ENCODE measurements around the gene RAVER1. TPM values are rescaled to one million over a fixed set of nuclear protein-coding genes. Genes with fewer than 3 reads are reported as not detected.

Gene RAVER1
- total and polyA plus RNA-seq, 2 of the 13 experiments (the other 11 are each of a cell fraction or from before 2014, with no cell fraction given) = 3.6 to 7.9 TPM

DNA sequence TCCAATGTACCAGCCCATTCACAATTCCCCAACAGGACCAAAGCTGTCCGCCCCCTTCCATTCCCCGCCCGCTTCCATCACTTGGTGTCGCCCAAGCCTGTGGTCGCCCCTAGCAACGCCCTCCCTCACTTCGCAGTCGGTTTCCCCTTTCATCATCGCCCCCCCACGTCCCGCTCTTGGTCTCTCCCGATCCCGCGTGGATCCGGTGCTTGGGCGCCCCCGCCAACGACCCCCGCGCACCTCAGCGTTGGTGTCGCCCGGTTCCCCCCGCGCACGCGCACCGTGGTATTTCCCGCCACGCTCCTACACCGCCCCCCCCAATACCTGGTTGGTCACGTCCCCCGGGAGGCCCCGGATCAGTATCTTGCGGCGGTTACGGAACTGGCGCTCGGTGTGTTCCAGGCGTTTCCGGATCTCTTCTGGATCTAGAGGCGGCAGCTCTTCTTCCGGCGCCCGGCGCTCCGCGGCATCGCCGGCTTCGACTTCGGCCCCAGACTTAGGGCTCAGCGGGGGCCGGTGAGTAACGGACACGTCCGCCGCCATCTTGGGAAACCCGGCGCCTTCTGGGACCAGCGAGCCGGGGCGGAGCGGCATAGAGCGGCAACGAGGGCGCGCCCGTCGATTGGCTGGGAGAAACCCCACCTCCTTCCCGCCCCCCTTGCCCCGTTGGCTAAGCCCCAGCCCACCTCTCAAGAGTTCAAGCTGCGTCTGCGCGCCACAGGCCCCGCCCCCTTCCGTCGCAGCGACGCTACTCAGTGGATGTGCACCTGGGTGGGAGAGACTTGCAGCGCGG, at the start of gene RAVER1 (continued):
- TF ChIP-seq GLI4 (CRISPR knock-in tag; IDR thresholded peaks at IDR 0.05; ENCODE audit: borderline replicate concordance) (no peak; the same call in 1 of the 2 replicates), ZNF816 (CRISPR knock-in tag; IDR thresholded peaks at IDR 0.05; ENCODE audit: borderline replicate concordance) (no peak), ARID2 (CRISPR knock-in tag; IDR thresholded peaks at IDR 0.05; ENCODE audit: borderline replicate concordance) (no peak), ZMYM4 (CRISPR knock-in tag; IDR thresholded peaks at IDR 0.05) (peak; percentile 40; the same call in 1 of the 2 replicates), ZNF350 (CRISPR knock-in tag; IDR thresholded peaks at IDR 0.05; ENCODE audit: borderline replicate concordance, low read depth) (peak; percentile 78), AGO1 (IDR thresholded peaks at IDR 0.05; ENCODE audit: low read depth, low read length, poor library complexity, severe bottlenecking) (peak; percentile 54), ZNF550 (CRISPR knock-in tag; IDR thresholded peaks at IDR 0.05; ENCODE audit: borderline replicate concordance) (no peak), ZNF468 (CRISPR knock-in tag; IDR thresholded peaks at IDR 0.05) (no peak), SNAPC2 (CRISPR knock-in tag; IDR thresholded peaks at IDR 0.05) (no peak), RFX3 (CRISPR knock-in tag; IDR thresholded peaks at IDR 0.05) (peak; percentile 71), NFATC3 (CRISPR knock-in tag; IDR thresholded peaks at IDR 0.05) (no peak), SMARCE1 (IDR thresholded peaks at IDR 0.05; ENCODE audit: borderline replicate concordance) (no peak), ZNF616 (CRISPR knock-in tag; IDR thresholded peaks at IDR 0.05; ENCODE audit: low read depth) (peak; percentile 48; the same call in 1 of the 2 replicates), HNRNPK (IDR thresholded peaks at IDR 0.05; ENCODE audit: low read depth, low read length, poor library complexity, severe bottlenecking) (peak; percentile 87), TGIF2 (CRISPR knock-in tag; IDR thresholded peaks at IDR 0.05) (peak; percentile 84; the same call in 1 of the 2 replicates), HNRNPH1 (optimal IDR thresholded peaks at IDR 0.05; ENCODE audit: low read depth, low read length) (no peak), NBN (conservative IDR thresholded peaks at IDR 0.05) (no peak), ZNF33B (CRISPR knock-in tag; IDR thresholded peaks at IDR 0.05) (no peak; the same call in 1 of the 2 replicates), HNRNPUL1 (IDR thresholded peaks at IDR 0.05; ENCODE audit: low read depth, low read length) (no peak), RELA (CRISPR knock-in tag; IDR thresholded peaks at IDR 0.05) (0 out of 2 replicates have a peak, but pooled peaks have one; percentile 54)
- TF ChIP-seq, protein P1, sequence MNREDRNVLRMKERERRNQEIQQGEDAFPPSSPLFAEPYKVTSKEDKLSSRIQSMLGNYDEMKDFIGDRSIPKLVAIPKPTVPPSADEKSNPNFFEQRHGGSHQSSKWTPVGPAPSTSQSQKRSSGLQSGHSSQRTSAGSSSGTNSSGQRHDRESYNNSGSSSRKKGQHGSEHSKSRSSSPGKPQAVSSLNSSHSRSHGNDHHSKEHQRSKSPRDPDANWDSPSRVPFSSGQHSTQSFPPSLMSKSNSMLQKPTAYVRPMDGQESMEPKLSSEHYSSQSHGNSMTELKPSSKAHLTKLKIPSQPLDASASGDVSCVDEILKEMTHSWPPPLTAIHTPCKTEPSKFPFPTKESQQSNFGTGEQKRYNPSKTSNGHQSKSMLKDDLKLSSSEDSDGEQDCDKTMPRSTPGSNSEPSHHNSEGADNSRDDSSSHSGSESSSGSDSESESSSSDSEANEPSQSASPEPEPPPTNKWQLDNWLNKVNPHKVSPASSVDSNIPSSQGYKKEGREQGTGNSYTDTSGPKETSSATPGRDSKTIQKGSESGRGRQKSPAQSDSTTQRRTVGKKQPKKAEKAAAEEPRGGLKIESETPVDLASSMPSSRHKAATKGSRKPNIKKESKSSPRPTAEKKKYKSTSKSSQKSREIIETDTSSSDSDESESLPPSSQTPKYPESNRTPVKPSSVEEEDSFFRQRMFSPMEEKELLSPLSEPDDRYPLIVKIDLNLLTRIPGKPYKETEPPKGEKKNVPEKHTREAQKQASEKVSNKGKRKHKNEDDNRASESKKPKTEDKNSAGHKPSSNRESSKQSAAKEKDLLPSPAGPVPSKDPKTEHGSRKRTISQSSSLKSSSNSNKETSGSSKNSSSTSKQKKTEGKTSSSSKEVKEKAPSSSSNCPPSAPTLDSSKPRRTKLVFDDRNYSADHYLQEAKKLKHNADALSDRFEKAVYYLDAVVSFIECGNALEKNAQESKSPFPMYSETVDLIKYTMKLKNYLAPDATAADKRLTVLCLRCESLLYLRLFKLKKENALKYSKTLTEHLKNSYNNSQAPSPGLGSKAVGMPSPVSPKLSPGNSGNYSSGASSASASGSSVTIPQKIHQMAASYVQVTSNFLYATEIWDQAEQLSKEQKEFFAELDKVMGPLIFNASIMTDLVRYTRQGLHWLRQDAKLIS (CRISPR knock-in tag; IDR thresholded peaks at IDR 0.05) = no peak
- TF ChIP-seq, protein P2, sequence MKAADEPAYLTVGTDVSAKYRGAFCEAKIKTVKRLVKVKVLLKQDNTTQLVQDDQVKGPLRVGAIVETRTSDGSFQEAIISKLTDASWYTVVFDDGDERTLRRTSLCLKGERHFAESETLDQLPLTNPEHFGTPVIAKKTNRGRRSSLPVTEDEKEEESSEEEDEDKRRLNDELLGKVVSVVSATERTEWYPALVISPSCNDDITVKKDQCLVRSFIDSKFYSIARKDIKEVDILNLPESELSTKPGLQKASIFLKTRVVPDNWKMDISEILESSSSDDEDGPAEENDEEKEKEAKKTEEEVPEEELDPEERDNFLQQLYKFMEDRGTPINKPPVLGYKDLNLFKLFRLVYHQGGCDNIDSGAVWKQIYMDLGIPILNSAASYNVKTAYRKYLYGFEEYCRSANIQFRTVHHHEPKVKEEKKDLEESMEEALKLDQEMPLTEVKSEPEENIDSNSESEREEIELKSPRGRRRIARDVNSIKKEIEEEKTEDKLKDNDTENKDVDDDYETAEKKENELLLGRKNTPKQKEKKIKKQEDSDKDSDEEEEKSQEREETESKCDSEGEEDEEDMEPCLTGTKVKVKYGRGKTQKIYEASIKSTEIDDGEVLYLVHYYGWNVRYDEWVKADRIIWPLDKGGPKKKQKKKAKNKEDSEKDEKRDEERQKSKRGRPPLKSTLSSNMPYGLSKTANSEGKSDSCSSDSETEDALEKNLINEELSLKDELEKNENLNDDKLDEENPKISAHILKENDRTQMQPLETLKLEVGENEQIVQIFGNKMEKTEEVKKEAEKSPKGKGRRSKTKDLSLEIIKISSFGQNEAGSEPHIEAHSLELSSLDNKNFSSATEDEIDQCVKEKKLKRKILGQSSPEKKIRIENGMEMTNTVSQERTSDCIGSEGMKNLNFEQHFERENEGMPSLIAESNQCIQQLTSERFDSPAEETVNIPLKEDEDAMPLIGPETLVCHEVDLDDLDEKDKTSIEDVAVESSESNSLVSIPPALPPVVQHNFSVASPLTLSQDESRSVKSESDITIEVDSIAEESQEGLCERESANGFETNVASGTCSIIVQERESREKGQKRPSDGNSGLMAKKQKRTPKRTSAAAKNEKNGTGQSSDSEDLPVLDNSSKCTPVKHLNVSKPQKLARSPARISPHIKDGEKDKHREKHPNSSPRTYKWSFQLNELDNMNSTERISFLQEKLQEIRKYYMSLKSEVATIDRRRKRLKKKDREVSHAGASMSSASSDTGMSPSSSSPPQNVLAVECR (CRISPR knock-in tag; IDR thresholded peaks at IDR 0.05; ENCODE audit: borderline replicate concordance) = peak; percentile 84

Measured in HepG2 (cell line).